IMR-90 (cell line): ENCODE results near the gene SDHB. TPM values are rescaled to one million over a fixed set of nuclear protein-coding genes. Genes with fewer than 3 reads are reported as not detected.

Experiments used
- ATAC-seq: fragments of 200-7000 bp; cut with Tn5 transposase; 2 replicates; pipeline ENCODE4 v1.9.1; 2020; ENCODE audit warnings: low read depth, mild to moderate bottlenecking, moderate library complexity
- BruUV-seq: library from RNA; stranded (reverse); fragments of 400-500 nt; replicated peaks from 2 replicates; lab custom pipeline; 2021; lab: Mats Ljungman, UMichigan
- CTCF ChIA-PET: fragments of 300-600 bp; formaldehyde crosslinking; extraction: SDS; loops from one replicate; lab custom pipeline; 2021; ENCODE audit warnings: antibody characterized with exemption; lab: Yijun Ruan, JAX
- POLR2A ChIA-PET: fragments of 300-600 bp; sonication (Branson Sonifier 250); formaldehyde crosslinking; loops from one replicate; lab custom pipeline; 2022; ENCODE audit warnings: antibody characterized with exemption; ENCODE audit not compliant: unreplicated experiment; lab: Charles Lee
- DNase-seq: peaks from one replicate; pipeline ENCODE4 v3.0.0; 2013
- H2AFZ ChIP-seq: replicated peaks from 2 replicates; pipeline ENCODE3; 2013; ENCODE audit warnings: low read length, mild to moderate bottlenecking; ENCODE audit not compliant: poor library complexity
- H2AK5ac ChIP-seq: 2 replicates; pipeline ENCODE4 v1.6.1; 2013; ENCODE audit warnings: low read depth, low read length, inconsistent platforms
- H2AK9ac ChIP-seq: replicated peaks from 2 replicates; pipeline ENCODE3; 2013; ENCODE audit warnings: mild to moderate bottlenecking, low read depth, low read length, moderate library complexity; ENCODE audit not compliant: poor library complexity
- H2BK120ac ChIP-seq: 2 replicates; pipeline ENCODE4 v1.6.1; 2013; ENCODE audit warnings: low read depth, low read length, inconsistent platforms
- H2BK15ac ChIP-seq: 3 replicates; pipeline ENCODE4 v1.6.1; 2013; ENCODE audit warnings: low read depth, low read length, inconsistent platforms
- H2BK20ac ChIP-seq: 2 replicates; pipeline ENCODE4 v1.6.1; 2013; ENCODE audit warnings: low read depth, mild to moderate bottlenecking, inconsistent platforms, low read length, moderate library complexity
- H2BK5ac ChIP-seq: 2 replicates; pipeline ENCODE4 v1.6.1; 2013; ENCODE audit warnings: mild to moderate bottlenecking, low read depth, low read length, inconsistent platforms; ENCODE audit not compliant: poor library complexity, severe bottlenecking
- H3K14ac ChIP-seq: replicated peaks from 2 replicates; pipeline ENCODE4 v1.6.1; 2013; ENCODE audit warnings: low read depth, low read length, inconsistent platforms
- H3K18ac ChIP-seq: 2 replicates; pipeline ENCODE4 v1.6.1; 2013; ENCODE audit warnings: low read depth, low read length, control low read depth
- H3K23ac ChIP-seq: 2 replicates; pipeline ENCODE4 v1.6.1; 2013; ENCODE audit warnings: low read depth, low read length, inconsistent platforms
- H3K27ac ChIP-seq: 2 replicates; pipeline ENCODE4 v1.5.1; 2013; ENCODE audit warnings: mild to moderate bottlenecking, control low read depth, low read length; ENCODE audit not compliant: insufficient read depth
- H3K27me3 ChIP-seq: 2 replicates; pipeline ENCODE4 v1.6.1; 2013; ENCODE audit warnings: low read length; ENCODE audit not compliant: control insufficient read depth, insufficient read depth
- H3K36me3 ChIP-seq: 2 replicates; pipeline ENCODE4 v1.6.1; 2013; ENCODE audit warnings: low read length, mixed read lengths; ENCODE audit not compliant: control insufficient read depth, insufficient read depth
- H3K4ac ChIP-seq: 2 replicates; pipeline ENCODE4 v1.6.1; 2013; ENCODE audit warnings: low read depth, low read length, inconsistent platforms
- H3K4me1 ChIP-seq: 2 replicates; pipeline ENCODE4 v1.6.1; 2013; ENCODE audit warnings: low read length, mixed read lengths; ENCODE audit not compliant: control insufficient read depth, insufficient read depth
- H3K4me2 ChIP-seq: 2 replicates; pipeline ENCODE4 v1.6.1; 2013; ENCODE audit warnings: low read depth, mild to moderate bottlenecking, control low read depth, low read length, moderate library complexity
- H3K4me3 ChIP-seq: 2 replicates; pipeline ENCODE4 v1.5.1; 2013; ENCODE audit warnings: low read depth, mild to moderate bottlenecking, control low read depth, low read length, moderate library complexity; ENCODE audit not compliant: insufficient read depth
- H3K56ac ChIP-seq: 2 replicates; pipeline ENCODE4 v1.6.1; 2013; ENCODE audit warnings: low read length, inconsistent platforms; ENCODE audit not compliant: insufficient read depth; ENCODE audit errors: extremely low read depth
- H3K79me1 ChIP-seq, 2 experiments: 2 replicates each; pipeline ENCODE4 v1.6.1; 2013; ENCODE audit warnings: low read length in 2 of 2, inconsistent platforms in 1 of 2, low read depth in 1 of 2
- H3K9ac ChIP-seq: 2 replicates; pipeline ENCODE4 v1.6.1; 2013; ENCODE audit warnings: low read depth, low read length, control low read depth
- H3K9me1 ChIP-seq: 2 replicates; pipeline ENCODE4 v1.6.1; 2013; ENCODE audit warnings: low read length, inconsistent platforms; ENCODE audit not compliant: insufficient read depth
- H3K9me3 ChIP-seq: 2 replicates; pipeline ENCODE4 v1.6.1; 2013; ENCODE audit warnings: low read length; ENCODE audit not compliant: control insufficient read depth, insufficient read depth
- H4K20me1 ChIP-seq: 2 replicates; pipeline ENCODE4 v1.6.1; 2013; ENCODE audit warnings: low read length, inconsistent platforms; ENCODE audit not compliant: insufficient read depth
- H4K5ac ChIP-seq: 2 replicates; pipeline ENCODE4 v1.6.1; 2013; ENCODE audit warnings: mild to moderate bottlenecking, low read depth, low read length, control low read depth
- H4K8ac ChIP-seq, 2 experiments: 2 replicates each; pipeline ENCODE4 v1.6.1; 2013; ENCODE audit warnings: low read depth in 2 of 2, low read length in 2 of 2, control low read depth in 1 of 2, inconsistent platforms in 1 of 2
- H4K91ac ChIP-seq: 2 replicates; pipeline ENCODE4 v1.6.1; 2013; ENCODE audit warnings: low read depth, low read length, inconsistent platforms; ENCODE audit not compliant: insufficient read depth
- CEBPB ChIP-seq: IDR thresholded peaks from 2 replicates; pipeline ENCODE4 v1.6.1; 2012; ENCODE audit warnings: low read depth, low read length, improper control_type of control experiment
- CTCF ChIP-seq: conservative IDR thresholded peaks from 2 replicates; pipeline ENCODE4 v1.5.1; 2012; ENCODE audit warnings: mild to moderate bottlenecking, low read depth, low read length, improper control_type of control experiment
- MAFK ChIP-seq: IDR thresholded peaks from 2 replicates; pipeline ENCODE4 v1.6.1; 2012; ENCODE audit warnings: low read depth, low read length, improper control_type of control experiment
- MXI1 ChIP-seq: IDR thresholded peaks from 2 replicates; pipeline ENCODE4 v1.6.1; 2012; ENCODE audit warnings: low read depth, mild to moderate bottlenecking, low read length, moderate library complexity, borderline replicate concordance
- RAD21 ChIP-seq: IDR thresholded peaks from 2 replicates; pipeline ENCODE4 v1.6.1; 2012; ENCODE audit warnings: low read length, improper control_type of control experiment
- SMC3 ChIP-seq: fragments of 150-350 bp; IDR thresholded peaks from 2 replicates; pipeline ENCODE4 v1.6.1; 2016; ENCODE audit warnings: low read depth, mild to moderate bottlenecking, antibody characterized with exemption, low read length, moderate library complexity
- WGBS, 2 experiments: methylation state at CpG; one replicate each; pipeline versions ENCODE4 v1.1.5 to v1.1.7; 2013; ENCODE audit warnings: missing lambda C conversion rate in 2 of 2; ENCODE audit not compliant: insufficient read length in 1 of 2; ENCODE audit errors: extremely low coverage in 2 of 2; 5-methylcytosine and 5-hydroxymethylcytosine counted together
- dilution Hi-C: fragments of 300-500 bp; cut with HindIII; formaldehyde crosslinking; loops from one replicate; pipeline ENCODE4 v1.14.3; 2018; ENCODE audit warnings: low sequenced_read_pairs; ENCODE audit not compliant: unreplicated experiment
- in situ Hi-C: fragments of 300-500 bp; cut with MboI; formaldehyde crosslinking; loops from 3 replicates; pipeline ENCODE4 v1.14.3; 2019; ENCODE audit warnings: low sequenced_read_pairs, inconsistent platforms, mixed read lengths
- intact Hi-C: fragments of 100-400 bp; cut with micrococcal nuclease; formaldehyde crosslinking; loops from 2 replicates; pipeline ENCODE4 v1.10.0; 2022
- polyA plus RNA-seq, 3 experiments: library from polyadenylated mRNA; depleted of rRNA; stranded (reverse); fragments of >200 nt; gene quantifications; 2 replicates each; pipeline ENCODE4 v1.2.3, GENCODE V29; 2012; ENCODE audit warnings: low replicate concordance in 1 of 3
- total RNA-seq: library from RNA; depleted of rRNA; stranded (reverse); fragments of >200 nt; gene quantifications from 2 replicates; pipeline ENCODE4 v1.2.3, GENCODE V29; 2012
- TF ChIP-seq, protein P1 (sequence below): fragments of 150-350 bp; IDR thresholded peaks from 2 replicates; pipeline ENCODE4 v1.6.1; 2016; ENCODE audit warnings: low read depth, mild to moderate bottlenecking, low read length, moderate library complexity, borderline replicate concordance

SDHB gene
- total and polyA plus RNA-seq, 2 of the 4 experiments (the other 2 are of a cell fraction), result 122 to 206 TPM

- no peak overlapping the region for H3K56ac ChIP-seq
- H3K36me3 ChIP-seq, result peaks cover 23% of the 10 kb centered on the region
- POLR2A ChIA-PET, result no interaction called here
- H3K27me3 ChIP-seq, result no peaks in the 10 kb centered on the region
- H2AK5ac ChIP-seq, result no peak overlapping the region
- no peak overlapping the region for H3K23ac ChIP-seq
- no peaks in the 10 kb centered on the region for H3K9me3 ChIP-seq
- H4K91ac ChIP-seq, result no peak overlapping the region
- DNase-seq (peak; percentile 72), ATAC-seq (peak; percentile 78)
- H2AFZ ChIP-seq, result no peak overlapping the region
- dilution Hi-C loops (no loop called here), in situ Hi-C loops (loop anchor here (25.0 kb wide), 1 partner anchor 433 kb away; the partner anchor contains the start of gene NBPF1), intact Hi-C loops (loop anchor here (1.0 kb wide), 1 partner anchor 94 kb away; no protein-coding TSS in a partner anchor)
- no peaks in the 10 kb centered on the region for H3K4me1 ChIP-seq
- H3K18ac ChIP-seq, result no peak overlapping the region
- no peak overlapping the region for H4K5ac ChIP-seq
- H2BK20ac ChIP-seq, result no peak overlapping the region
- no TSS peak for BruUV-seq
- no peak overlapping the region for H3K4me3 ChIP-seq
- H2BK120ac ChIP-seq, result no peak overlapping the region
- H2BK15ac ChIP-seq, result no peak overlapping the region
- TF ChIP-seq CTCF (peak; percentile 78), SMC3 (peak; percentile 83), CEBPB (0 out of 2 replicates have a peak, but pooled peaks have one; percentile 1), MAFK (no peak), MXI1 (no peak), RAD21 (peak; percentile 79)
- TF ChIP-seq, protein P1, sequence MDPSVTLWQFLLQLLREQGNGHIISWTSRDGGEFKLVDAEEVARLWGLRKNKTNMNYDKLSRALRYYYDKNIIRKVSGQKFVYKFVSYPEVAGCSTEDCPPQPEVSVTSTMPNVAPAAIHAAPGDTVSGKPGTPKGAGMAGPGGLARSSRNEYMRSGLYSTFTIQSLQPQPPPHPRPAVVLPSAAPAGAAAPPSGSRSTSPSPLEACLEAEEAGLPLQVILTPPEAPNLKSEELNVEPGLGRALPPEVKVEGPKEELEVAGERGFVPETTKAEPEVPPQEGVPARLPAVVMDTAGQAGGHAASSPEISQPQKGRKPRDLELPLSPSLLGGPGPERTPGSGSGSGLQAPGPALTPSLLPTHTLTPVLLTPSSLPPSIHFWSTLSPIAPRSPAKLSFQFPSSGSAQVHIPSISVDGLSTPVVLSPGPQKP, result no peak
- H3K79me1 ChIP-seq, result peaks cover 22 to 39% of the 10 kb centered on the region in 2 experiments
- CTCF ChIA-PET, result interaction anchor here (0.6 to 1.4 kb wide), 10 partner anchors 12 to 476 kb away, joined by 3 to 12 read pairs (median 4); partner anchors contain the start of gene MFAP2
- H2AK9ac ChIP-seq, result no peak overlapping the region
- H3K4me2 ChIP-seq, result peak overlapping the region; percentile 31
- no peak overlapping the region for H3K27ac ChIP-seq
- no peak overlapping the region for H4K8ac ChIP-seq
- H2BK5ac ChIP-seq, result no peak overlapping the region
- no peak overlapping the region; the same call in 1 of the 2 replicates for H3K9ac ChIP-seq
- no peak overlapping the region for H3K4ac ChIP-seq
- H4K20me1 ChIP-seq, result peaks cover 18% of the 10 kb centered on the region
- no peak overlapping the region for H3K14ac ChIP-seq
- no peaks in the 10 kb centered on the region for H3K9me1 ChIP-seq
- no CpG with 5 or more reads among the region's 9 CpGs for WGBS, 2 experiments
Measured at GRCh38 chr1:17045634-17046333, 8.0 kb downstream of the SDHB start.
